GM21825 (cell line): ENCODE results near the gene SIGLEC11.
"Not testable (repeated sequence)": the region's sequence is repeated elsewhere in the genome, so short reads cannot be mapped to it uniquely, and the experiment has no call there.

Experiments
- ATAC-seq: cut with Tn5 transposase; IDR thresholded peaks from one replicate; pipeline ENCODE4 v1.9.1; 2021; ENCODE audit warnings: mild to moderate bottlenecking, moderate library complexity; ENCODE audit not compliant: unreplicated experiment

Gene SIGLEC11

GRCh38 chr19:49927526-49928264 lies 33.3 kb downstream of the SIGLEC11 start:
- no peak for ATAC-seq

- ATAC-seq, result no peak
These were observed 34.5 kb downstream of the SIGLEC11 start for GRCh38 chr19:49926515-49926914.

- no peak for ATAC-seq
These were observed 35.5 kb downstream of the SIGLEC11 start for GRCh38 chr19:49925486-49925885.

- not testable (repeated sequence) for ATAC-seq
These were observed 36.1 kb downstream of the SIGLEC11 start for GRCh38 chr19:49924881-49925210.

GRCh38 chr19:49924004-49924880 lies 36.7 kb downstream of the SIGLEC11 start:
- ATAC-seq, result no peak

GRCh38 chr19:49923055-49924003 lies 37.6 kb downstream of the SIGLEC11 start:
- ATAC-seq, result no peak

- no peak for ATAC-seq
These were observed 38.8 kb downstream of the SIGLEC11 start for GRCh38 chr19:49921871-49922795.

GRCh38 chr19:49920624-49921363 lies 40.2 kb downstream of the SIGLEC11 start:
- ATAC-seq, result no peak

- ATAC-seq, result no peak
These were observed 42.9 kb downstream of the SIGLEC11 start for GRCh38 chr19:49918089-49918488.

GRCh38 chr19:49916839-49917733 lies 43.9 kb downstream of the SIGLEC11 start:
- ATAC-seq, result no peak

GRCh38 chr19:49915271-49915670 lies 45.7 kb downstream of the SIGLEC11 start:
- ATAC-seq, result no peak

GRCh38 chr19:49913720-49914119 lies 47.3 kb downstream of the SIGLEC11 start:
- no peak for ATAC-seq

GRCh38 chr19:49912965-49913685 lies 47.8 kb downstream of the SIGLEC11 start:
- no peak for ATAC-seq

GRCh38 chr19:49911381-49912145 lies 49.4 kb downstream of the SIGLEC11 start:
- peak; percentile 40 for ATAC-seq

GRCh38 chr19:49910179-49910578 lies 50.8 kb downstream of the SIGLEC11 start:
- ATAC-seq, result no peak

GRCh38 chr19:49908480-49909420 lies 52.2 kb downstream of the SIGLEC11 start:
- no peak for ATAC-seq
